A549 (cell line): ENCODE measurements around the gene HPCAL1. TPM values are rescaled to one million over a fixed set of nuclear protein-coding genes. Genes with fewer than 3 reads are reported as not detected.

Experiments
- ATAC-seq, 2 experiments: fragments of 200-7000 bp in 1 of 2; fragments of >200 bp in 1 of 2; cut with Nextera tagmentation in 1 of 2; cut with Tn5 transposase in 1 of 2; 3 replicates each; pipeline versions ENCODE4 v1.8.0 to v1.9.1; 2018 to 2020; ENCODE audit warnings: mild to moderate bottlenecking in 1 of 2, moderate library complexity in 1 of 2
- CTCF ChIA-PET: fragments of 300-600 bp; sonication (Branson Sonifier 250); formaldehyde crosslinking; extraction: SDS; loops from one replicate; lab custom pipeline; 2021; ENCODE audit warnings: antibody characterized with exemption, inconsistent platforms; lab: Yijun Ruan, JAX
- POLR2A ChIA-PET: fragments of 350-600 bp; formaldehyde crosslinking; extraction: SDS; loops from one replicate; lab custom pipeline; 2021; ENCODE audit warnings: antibody characterized with exemption, inconsistent platforms; lab: Yijun Ruan, JAX
- DNase-seq, 2 experiments: peaks; one replicate each; pipeline versions ENCODE4 v3.0.0 to v3.0.0-alpha.2; 2011 to 2016; ENCODE audit warnings: low read depth in 1 of 2, low spot score in 1 of 2
- FAIRE-seq: peaks from 2 replicates; lab custom pipeline; 2011; peaks lifted over from hg19 to GRCh38; lab: Jason Lieb, UNC
- H3K27ac ChIP-seq, 2 experiments: fragments of >200 bp; sonication (Bioruptor Twin); formaldehyde crosslinking; 3 replicates each; pipeline ENCODE4 v1.5.1; 2016 to 2017
- H3K4me1 ChIP-seq: fragments of >200 bp; sonication (Bioruptor Twin); formaldehyde crosslinking; 3 replicates; pipeline ENCODE4 v1.6.1; 2016
- H3K4me2 ChIP-seq: fragments of >200 bp; sonication (Bioruptor Twin); formaldehyde crosslinking; 3 replicates; pipeline ENCODE4 v1.6.1; 2016
- H3K4me3 ChIP-seq: fragments of >200 bp; sonication (Bioruptor Twin); formaldehyde crosslinking; 3 replicates; pipeline ENCODE4 v1.5.1; 2016
- H3K9me3 ChIP-seq: fragments of >200 bp; sonication (Bioruptor Twin); formaldehyde crosslinking; 3 replicates; pipeline ENCODE4 v1.6.1; 2016
- ATOH8 ChIP-seq: fragments of 250-450 bp; sonication (Bioruptor Pico); IDR thresholded peaks from 2 replicates; pipeline ENCODE4 v1.5.0; 2020; ENCODE audit warnings: low read depth, mild to moderate bottlenecking, moderate library complexity
- EHF ChIP-seq: fragments of 250-450 bp; sonication (Bioruptor Pico); IDR thresholded peaks from 2 replicates; pipeline ENCODE4 v1.5.0; 2020; ENCODE audit warnings: mild to moderate bottlenecking
- ESRRA ChIP-seq: fragments of 150-350 bp; IDR thresholded peaks from 2 replicates; pipeline ENCODE4 v1.6.1; 2014; ENCODE audit warnings: mild to moderate bottlenecking, low read length, borderline replicate concordance
- GATA3 ChIP-seq: IDR thresholded peaks from 2 replicates; pipeline ENCODE4 v1.6.1; 2012; ENCODE audit warnings: borderline replicate concordance
- HOXB13 ChIP-seq: fragments of 250-450 bp; sonication (Bioruptor Pico); IDR thresholded peaks from 2 replicates; pipeline ENCODE4 v1.5.0; 2020; ENCODE audit warnings: low read depth, mild to moderate bottlenecking, moderate library complexity
- JUN ChIP-seq, 2 experiments: fragments of >200 bp; sonication (Bioruptor Twin); formaldehyde crosslinking; IDR thresholded peaks; 2 replicates in 1 of 2; 3 replicates in 1 of 2; pipeline ENCODE4 v1.6.1; 2016 to 2017
- KDM1A ChIP-seq: fragments of 200-600 bp; sonication (generic); IDR thresholded peaks from 2 replicates; pipeline ENCODE4 v1.6.1; 2016; ENCODE audit warnings: low read depth, mild to moderate bottlenecking
- MAFK ChIP-seq: fragments of 450-650 bp; IDR thresholded peaks from 2 replicates; pipeline ENCODE4 v1.6.1; 2014; ENCODE audit not compliant: partially characterized antibody
- NFE2L2 ChIP-seq: fragments of 150-350 bp; conservative IDR thresholded peaks from 2 replicates; pipeline ENCODE4 v1.6.1; 2014; ENCODE audit warnings: low read length
- NR3C1 ChIP-seq: fragments of >200 bp; sonication (Bioruptor Twin); formaldehyde crosslinking; IDR thresholded peaks from 3 replicates; pipeline ENCODE4 v1.6.1; 2017
- RARB ChIP-seq: fragments of 250-450 bp; sonication (Bioruptor Pico); IDR thresholded peaks from 2 replicates; pipeline ENCODE4 v1.8.0; 2021; ENCODE audit warnings: mild to moderate bottlenecking, moderate library complexity
- RCOR1 ChIP-seq: fragments of 150-350 bp; IDR thresholded peaks from 2 replicates; pipeline ENCODE4 v1.6.1; 2014; ENCODE audit warnings: antibody characterized with exemption, low read length, low read depth
- REST ChIP-seq: fragments of 200-600 bp; sonication (generic); IDR thresholded peaks from 2 replicates; pipeline ENCODE4 v1.6.1; 2016; ENCODE audit warnings: antibody characterized with exemption, mild to moderate bottlenecking, moderate library complexity
- RFX5 ChIP-seq: fragments of 450-650 bp; IDR thresholded peaks from 2 replicates; pipeline ENCODE4 v1.7.1; 2014; ENCODE audit warnings: antibody characterized with exemption, mild to moderate bottlenecking, moderate library complexity
- SMC3 ChIP-seq: fragments of >200 bp; sonication (Bioruptor Twin); formaldehyde crosslinking; IDR thresholded peaks from 3 replicates; pipeline ENCODE4 v1.6.1; 2018; ENCODE audit warnings: inconsistent platforms
- SREBF2 ChIP-seq: fragments of 450-650 bp; IDR thresholded peaks from 2 replicates; pipeline ENCODE4 v1.6.1; 2014; ENCODE audit warnings: mild to moderate bottlenecking, moderate library complexity
- TFCP2L1 ChIP-seq: fragments of 250-450 bp; sonication (Bioruptor Pico); IDR thresholded peaks from 2 replicates; pipeline ENCODE4 v1.5.0; 2021; ENCODE audit warnings: mild to moderate bottlenecking
- TP53 ChIP-seq: fragments of 250-450 bp; sonication (Bioruptor Pico); IDR thresholded peaks from 2 replicates; pipeline ENCODE4 v1.5.0; 2021; ENCODE audit warnings: mild to moderate bottlenecking, moderate library complexity
- ZFP36 ChIP-seq: fragments of 450-650 bp; IDR thresholded peaks from 2 replicates; pipeline ENCODE4 v1.6.1; 2014; ENCODE audit warnings: borderline replicate concordance; ENCODE audit not compliant: partially characterized antibody
- WGBS: methylation state at CpG from one replicate; pipeline ENCODE4 v1.1.6; 2017; ENCODE audit errors: missing lambda C conversion rate; 5-methylcytosine and 5-hydroxymethylcytosine counted together
- polyA plus RNA-seq, 4 experiments: library from polyadenylated mRNA; depleted of rRNA in 3 of 4; stranded (reverse); fragments of >200 nt; fragmentation: RNase III in 1 of 4; extraction: RNeasy Plus Mini Kit Qiagen cat#74134 plus additional on column Dnase treatment in 1 of 4; gene quantifications; 2 replicates in 3 of 4; 3 replicates in 1 of 4; pipeline ENCODE4 v1.2.3, GENCODE V29; 2011 to 2017
- TF ChIP-seq, protein P1 (sequence below): fragments of >200 bp; sonication (Bioruptor Twin); formaldehyde crosslinking; IDR thresholded peaks from 3 replicates; pipeline ENCODE4 v1.6.1; 2016
- TF ChIP-seq, protein P2 (sequence below): fragments of 150-350 bp; IDR thresholded peaks from 2 replicates; pipeline ENCODE4 v1.6.1; 2014; ENCODE audit warnings: low read depth, mild to moderate bottlenecking, low read length

The HPCAL1 gene
- polyA plus RNA-seq, 2 of the 4 experiments (the other 2 are of a cell fraction) = 44.4 to 66.4 TPM

GRCh38 chr2:10326707-10327594 lies 24.2 kb downstream of the HPCAL1 start:
- H3K4me1 ChIP-seq = peaks cover 82% of the 10 kb centered on the region
- 58% methylated on average over 15 of the region's 15 CpGs for WGBS
- ATAC-seq = no peak
- no peak for FAIRE-seq
- POLR2A ChIA-PET = no interaction called here
- TF ChIP-seq NR3C1 (no peak), SREBF2 (no peak), SMC3 (no peak), MAFK (no peak), EHF (CRISPR knock-in tag) (no peak), TFCP2L1 (no peak), RFX5 (no peak), ATOH8 (no peak), GATA3 (no peak)
- TF ChIP-seq, protein P1, sequence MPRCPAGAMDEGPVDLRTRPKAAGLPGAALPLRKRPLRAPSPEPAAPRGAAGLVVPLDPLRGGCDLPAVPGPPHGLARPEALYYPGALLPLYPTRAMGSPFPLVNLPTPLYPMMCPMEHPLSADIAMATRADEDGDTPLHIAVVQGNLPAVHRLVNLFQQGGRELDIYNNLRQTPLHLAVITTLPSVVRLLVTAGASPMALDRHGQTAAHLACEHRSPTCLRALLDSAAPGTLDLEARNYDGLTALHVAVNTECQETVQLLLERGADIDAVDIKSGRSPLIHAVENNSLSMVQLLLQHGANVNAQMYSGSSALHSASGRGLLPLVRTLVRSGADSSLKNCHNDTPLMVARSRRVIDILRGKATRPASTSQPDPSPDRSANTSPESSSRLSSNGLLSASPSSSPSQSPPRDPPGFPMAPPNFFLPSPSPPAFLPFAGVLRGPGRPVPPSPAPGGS = no peak
- H3K27ac ChIP-seq = peak overlapping the region; percentile 44 to 70; a peak in 5 of 6 replicates
- no peak for DNase-seq
- H3K9me3 ChIP-seq = peaks cover 13% of the 10 kb centered on the region
- CTCF ChIA-PET = interaction anchor here (1.1 to 8.5 kb wide), 7 partner anchors 10 to 184 kb away, joined by 3 to 61 read pairs (median 4); partner anchors contain the start of gene HPCAL1
- no peak overlapping the region for H3K4me3 ChIP-seq
- H3K4me2 ChIP-seq = peak overlapping the region; percentile 59

DNA sequence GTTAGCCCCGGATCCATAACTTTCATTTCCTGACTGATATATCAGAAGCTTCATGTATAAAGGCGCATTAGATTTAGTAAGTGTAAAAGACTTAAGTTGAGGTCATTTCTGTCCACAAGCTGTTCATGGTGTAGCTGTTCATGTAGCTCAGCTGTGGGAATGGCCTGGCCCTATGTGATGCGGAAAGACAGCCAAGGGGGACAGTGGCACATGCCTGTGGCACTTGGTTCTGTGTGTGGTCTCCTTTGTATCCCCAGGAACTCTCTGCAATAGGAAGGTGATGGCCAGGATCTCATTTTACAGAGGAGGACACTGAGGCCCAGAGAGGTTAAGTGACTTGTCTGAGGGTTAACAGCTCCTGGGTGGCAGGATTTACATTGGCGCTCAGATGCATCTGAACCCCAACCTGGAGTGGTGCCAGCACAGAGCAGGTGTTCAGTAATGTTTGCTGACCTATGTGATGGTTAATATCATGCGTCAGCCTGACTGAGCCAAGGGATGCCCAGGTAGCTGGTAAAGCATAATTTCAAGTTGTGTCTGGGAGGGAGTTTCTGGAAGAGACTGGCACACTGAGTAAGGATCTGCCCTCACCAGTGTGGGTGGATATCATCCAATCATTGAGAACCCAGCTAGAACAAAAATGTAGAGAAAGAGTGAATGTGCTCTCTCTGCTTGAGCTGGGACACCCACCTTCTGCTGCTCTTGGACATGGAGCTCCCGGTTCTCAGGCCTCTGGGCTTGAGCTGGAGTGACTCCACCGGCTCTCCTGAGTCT lies 25.4 kb downstream of the HPCAL1 start:
- Histone ChIP-seq H3K27ac (peak overlapping the region; percentile 89 to 92; a peak in 5 of 6 replicates), H3K4me2 (peak overlapping the region; percentile 85), H3K4me3 (no peak overlapping the region), H3K4me1 (peaks cover 93% of the 10 kb centered on the region), H3K9me3 (0 out of 3 replicates have a peak, but pooled peaks cover 3% of the 10 kb centered on the region)
- POLR2A ChIA-PET = no interaction called here
- TF ChIP-seq JUN (IDR thresholded peaks at IDR 0.05) (no peak), ZFP36 (peak; percentile 61), KDM1A (peak; percentile 71; the same call in 1 of the 2 replicates)
- no peak for DNase-seq
- ATAC-seq = no peak
- FAIRE-seq = no peak
- WGBS = 78% methylated on average over 7 of the region's 7 CpGs
- CTCF ChIA-PET = interaction anchor here (0.7 to 8.5 kb wide), 13 partner anchors 11 to 204 kb away, joined by 3 to 61 read pairs (median 5); partner anchors contain the start of gene HPCAL1

- peaks cover 97% of the 10 kb centered on the region for H3K4me1 ChIP-seq
- FAIRE-seq = no peak
- no peak overlapping the region for H3K4me3 ChIP-seq
- no peak; a peak in 1 of 6 replicates for ATAC-seq
- H3K4me2 ChIP-seq = peak overlapping the region; percentile 85
- H3K27ac ChIP-seq = peak overlapping the region; percentile 89 to 92
- ChIA-PET CTCF (interaction anchor here (0.7 to 8.5 kb wide), 17 partner anchors 11 to 208 kb away, joined by 3 to 61 read pairs (median 4); partner anchors contain the start of gene HPCAL1), POLR2A (interaction anchor here (2.0 kb wide), 1 partner anchor 79 kb away, joined by 7 read pairs; no protein-coding TSS in a partner anchor)
- no peaks in the 10 kb centered on the region for H3K9me3 ChIP-seq
- DNase-seq = no peak
- 73% methylated on average over 12 of the region's 12 CpGs for WGBS
- no peak for TF ChIP-seq SREBF2
- TF ChIP-seq NR3C1 = no peak
- TF ChIP-seq NFE2L2 = no peak
- no peak for TF ChIP-seq RCOR1
- no peak for TF ChIP-seq RARB (CRISPR knock-in tag)
- TF ChIP-seq, protein P2, sequence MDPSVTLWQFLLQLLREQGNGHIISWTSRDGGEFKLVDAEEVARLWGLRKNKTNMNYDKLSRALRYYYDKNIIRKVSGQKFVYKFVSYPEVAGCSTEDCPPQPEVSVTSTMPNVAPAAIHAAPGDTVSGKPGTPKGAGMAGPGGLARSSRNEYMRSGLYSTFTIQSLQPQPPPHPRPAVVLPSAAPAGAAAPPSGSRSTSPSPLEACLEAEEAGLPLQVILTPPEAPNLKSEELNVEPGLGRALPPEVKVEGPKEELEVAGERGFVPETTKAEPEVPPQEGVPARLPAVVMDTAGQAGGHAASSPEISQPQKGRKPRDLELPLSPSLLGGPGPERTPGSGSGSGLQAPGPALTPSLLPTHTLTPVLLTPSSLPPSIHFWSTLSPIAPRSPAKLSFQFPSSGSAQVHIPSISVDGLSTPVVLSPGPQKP = no peak
- no peak for TF ChIP-seq KDM1A
- no peak for TF ChIP-seq REST
- no peak for TF ChIP-seq ESRRA
- no peak for TF ChIP-seq SMC3
- TF ChIP-seq TP53 (CRISPR knock-in tag) = no peak
- no peak for TF ChIP-seq HOXB13 (CRISPR knock-in tag)
Measured at GRCh38 chr2:10328670-10329579, 26.2 kb downstream of the HPCAL1 start.
